Uterus (tissue), 4 donors: Measurements from ENCODE around the gene DGKD. TPM values are rescaled to one million over a fixed set of nuclear protein-coding genes. Genes with fewer than 3 reads are reported as not detected.

Source experiments
- DNase-seq, 2 donors: peaks; one replicate each; pipeline ENCODE4 v3.0.0-alpha.2; 2019 to 2020
- H3K27ac ChIP-seq, 2 donors: fragments of 200-600 bp; sonication (generic); 1 replicate in 1 of 2; 2 replicates in 1 of 2; pipeline ENCODE4 v1.5.1; 2016 to 2018
- H3K27me3 ChIP-seq, 2 donors: fragments of 200-600 bp; sonication (generic); one replicate each; pipeline ENCODE4 v1.5.1; 2018 to 2019; ENCODE audit warnings: control low read depth in 1 of 2
- H3K36me3 ChIP-seq, 2 donors: fragments of 200-600 bp; sonication (generic); one replicate each; pipeline ENCODE4 v1.5.1; 2019; ENCODE audit warnings: control low read depth in 1 of 2
- H3K4me1 ChIP-seq, 2 donors: fragments of 200-600 bp; sonication (generic); one replicate each; pipeline ENCODE4 v1.5.1; 2018 to 2019; ENCODE audit warnings: control low read depth in 1 of 2
- H3K4me3 ChIP-seq, 2 donors: fragments of 200-600 bp; sonication (generic); 1 replicate in 1 of 2; 2 replicates in 1 of 2; pipeline ENCODE4 v1.5.1; 2018 to 2019; ENCODE audit warnings: mild to moderate bottlenecking in 1 of 2
- H3K9me3 ChIP-seq, 2 donors: fragments of 200-600 bp; sonication (generic); one replicate each; pipeline ENCODE4 v1.5.1; 2019; ENCODE audit warnings: control low read depth in 1 of 2
- POLR2A ChIP-seq, 2 donors: fragments of 450-650 bp; IDR thresholded peaks; one replicate each; pipeline ENCODE4 v1.6.1; 2016; ENCODE audit warnings: antibody characterized with exemption in 2 of 2, mild to moderate bottlenecking in 1 of 2, moderate library complexity in 1 of 2
- intact Hi-C: fragments of 100-400 bp; cut with DNase I; formaldehyde crosslinking; loops from one replicate; pipeline ENCODE4 v1.15.1; 2023; ENCODE audit warnings: low total_unique reads
- total RNA-seq, 4 donors: library from RNA; depleted of rRNA in 3 of 4; stranded (reverse); fragments of >200 nt in 3 of 4; gene quantifications; one replicate each; pipeline versions ENCODE4 v1.1.0 to v1.2.4, GENCODE V29; 2014 to 2023
- TF ChIP-seq, protein P1 (sequence below), 4 experiments: fragments of 200-600 bp in 2 of 4; fragments of 450-650 bp in 2 of 4; sonication (generic) in 2 of 4; IDR thresholded peaks; one replicate each; pipeline ENCODE4 v1.5.1; 2016 to 2019; ENCODE audit warnings: antibody characterized with exemption in 4 of 4, mild to moderate bottlenecking in 2 of 4, moderate library complexity in 1 of 4
- donor health status: DM: yes; HTN: yes; CAD: no.

The DGKD gene
- total RNA-seq, 4 donors from 2014 or later = 5.0 to 46.1 (median 28.0) TPM

DNA sequence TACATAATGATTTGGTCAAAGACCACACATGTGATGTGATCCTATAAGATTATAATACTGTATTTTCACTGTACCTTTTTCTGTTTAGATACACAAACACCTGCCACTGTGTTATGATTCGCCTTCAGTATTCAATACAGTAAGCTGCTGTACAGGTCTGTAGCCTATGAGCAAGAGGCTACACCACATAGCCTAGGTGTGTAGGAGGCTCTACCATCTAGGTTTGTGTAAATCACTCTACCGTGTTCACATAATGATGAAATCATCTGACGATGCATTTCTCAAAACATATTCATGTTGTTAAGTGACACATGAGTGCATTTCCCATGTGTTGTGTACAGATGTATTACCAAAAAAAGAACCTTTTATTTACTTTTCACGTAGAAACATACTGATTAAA, 137.8 kb downstream of the DGKD start:
- H3K4me3 ChIP-seq = no peak overlapping the region
- no peaks in the 10 kb centered on the region for H3K36me3 ChIP-seq
- H3K4me1 ChIP-seq = no peaks in the 10 kb centered on the region
- intact Hi-C loops = no loop called here
- H3K27me3 ChIP-seq = no peaks in the 10 kb centered on the region
- no peak for DNase-seq
- H3K9me3 ChIP-seq = no peaks in the 10 kb centered on the region
- H3K27ac ChIP-seq = no peak overlapping the region
- no peak for TF ChIP-seq POLR2A (IDR thresholded peaks at IDR 0.05)
- TF ChIP-seq, protein P1, sequence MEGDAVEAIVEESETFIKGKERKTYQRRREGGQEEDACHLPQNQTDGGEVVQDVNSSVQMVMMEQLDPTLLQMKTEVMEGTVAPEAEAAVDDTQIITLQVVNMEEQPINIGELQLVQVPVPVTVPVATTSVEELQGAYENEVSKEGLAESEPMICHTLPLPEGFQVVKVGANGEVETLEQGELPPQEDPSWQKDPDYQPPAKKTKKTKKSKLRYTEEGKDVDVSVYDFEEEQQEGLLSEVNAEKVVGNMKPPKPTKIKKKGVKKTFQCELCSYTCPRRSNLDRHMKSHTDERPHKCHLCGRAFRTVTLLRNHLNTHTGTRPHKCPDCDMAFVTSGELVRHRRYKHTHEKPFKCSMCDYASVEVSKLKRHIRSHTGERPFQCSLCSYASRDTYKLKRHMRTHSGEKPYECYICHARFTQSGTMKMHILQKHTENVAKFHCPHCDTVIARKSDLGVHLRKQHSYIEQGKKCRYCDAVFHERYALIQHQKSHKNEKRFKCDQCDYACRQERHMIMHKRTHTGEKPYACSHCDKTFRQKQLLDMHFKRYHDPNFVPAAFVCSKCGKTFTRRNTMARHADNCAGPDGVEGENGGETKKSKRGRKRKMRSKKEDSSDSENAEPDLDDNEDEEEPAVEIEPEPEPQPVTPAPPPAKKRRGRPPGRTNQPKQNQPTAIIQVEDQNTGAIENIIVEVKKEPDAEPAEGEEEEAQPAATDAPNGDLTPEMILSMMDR (IDR thresholded peaks at IDR 0.05) = no peak

DNA sequence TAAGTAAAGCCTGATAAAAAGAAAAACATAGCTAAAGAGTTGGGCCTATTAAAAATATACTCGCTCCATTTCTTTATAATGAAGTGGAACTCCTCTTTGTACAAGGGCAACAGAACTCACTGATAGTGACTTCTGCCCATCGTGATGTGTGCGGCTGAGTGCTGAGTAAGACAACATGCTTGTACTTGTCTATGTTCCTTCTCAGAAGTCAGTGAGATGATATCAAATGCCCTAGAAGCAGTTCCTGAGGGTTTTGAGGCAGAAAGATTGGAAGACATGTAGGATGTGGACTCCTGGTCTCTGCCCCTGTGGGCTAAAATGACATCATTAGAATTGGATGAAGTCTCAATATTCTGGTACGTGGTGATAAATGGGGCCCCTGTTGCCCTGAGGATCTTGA, 138.5 kb downstream of the DGKD start:
- no peak for DNase-seq
- Histone ChIP-seq H3K27me3 (no peaks in the 10 kb centered on the region), H3K4me3 (no peak overlapping the region), H3K36me3 (no peaks in the 10 kb centered on the region), H3K4me1 (no peaks in the 10 kb centered on the region), H3K27ac (no peak overlapping the region), H3K9me3 (no peaks in the 10 kb centered on the region)
- intact Hi-C loops = no loop called here
- TF ChIP-seq, protein P1 (IDR thresholded peaks at IDR 0.05) = no peak
- no peak for TF ChIP-seq POLR2A (IDR thresholded peaks at IDR 0.05)

DNA sequence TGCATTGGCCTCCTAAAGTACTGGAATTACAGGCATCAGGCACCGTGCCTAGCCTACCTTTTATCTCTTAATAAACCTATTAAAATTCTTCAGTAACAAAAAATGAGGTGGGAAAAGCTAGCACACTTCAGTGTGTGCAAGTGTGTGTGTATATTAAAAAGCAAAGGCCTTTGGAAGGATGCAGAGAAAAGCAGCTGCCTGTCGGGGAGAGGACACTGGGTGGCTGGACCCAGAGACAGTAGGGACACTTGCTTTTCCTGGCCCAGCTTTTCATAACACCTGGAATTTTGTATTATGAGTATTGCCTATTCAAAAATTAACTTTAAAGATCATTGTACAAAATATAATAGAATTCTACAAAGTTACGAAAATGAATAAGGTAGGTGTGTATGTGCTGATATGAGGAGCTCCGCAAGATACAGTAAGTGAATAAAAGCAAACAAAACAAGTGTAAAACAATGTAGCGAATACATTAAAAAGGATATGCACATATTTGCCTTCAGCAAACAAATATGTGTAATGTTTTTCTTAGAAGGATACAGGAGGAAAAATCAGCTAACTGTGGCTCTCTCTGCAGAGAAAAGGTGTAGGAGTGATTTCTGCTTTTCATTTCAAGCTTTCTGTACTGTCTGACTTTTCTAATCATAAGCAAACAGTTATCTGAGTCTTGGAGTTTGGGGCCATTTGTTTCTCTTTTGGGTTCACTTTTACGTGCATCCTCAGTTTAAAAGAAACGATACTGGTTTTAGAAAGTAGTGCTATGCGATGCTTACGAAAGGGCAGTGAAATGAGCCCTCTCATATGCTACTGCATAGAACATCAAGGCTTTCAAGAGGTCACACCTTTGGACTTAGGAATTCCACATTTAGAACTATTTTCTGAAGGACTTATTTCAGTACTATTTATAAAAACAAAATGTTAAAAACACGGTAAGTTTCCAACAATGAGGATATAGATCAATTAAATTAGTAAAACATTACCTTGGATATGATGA, 141.5 kb downstream of the DGKD start:
- TF ChIP-seq POLR2A (IDR thresholded peaks at IDR 0.05) = no peak
- TF ChIP-seq, protein P1 (IDR thresholded peaks at IDR 0.05) = no peak
- H3K27ac ChIP-seq = no peak overlapping the region
- no peaks in the 10 kb centered on the region for H3K4me1 ChIP-seq
- intact Hi-C loops = no loop called here
- no peak overlapping the region for H3K4me3 ChIP-seq
- H3K36me3 ChIP-seq = no peaks in the 10 kb centered on the region
- H3K9me3 ChIP-seq = no peaks in the 10 kb centered on the region
- DNase-seq = no peak
- no peaks in the 10 kb centered on the region for H3K27me3 ChIP-seq

DNA sequence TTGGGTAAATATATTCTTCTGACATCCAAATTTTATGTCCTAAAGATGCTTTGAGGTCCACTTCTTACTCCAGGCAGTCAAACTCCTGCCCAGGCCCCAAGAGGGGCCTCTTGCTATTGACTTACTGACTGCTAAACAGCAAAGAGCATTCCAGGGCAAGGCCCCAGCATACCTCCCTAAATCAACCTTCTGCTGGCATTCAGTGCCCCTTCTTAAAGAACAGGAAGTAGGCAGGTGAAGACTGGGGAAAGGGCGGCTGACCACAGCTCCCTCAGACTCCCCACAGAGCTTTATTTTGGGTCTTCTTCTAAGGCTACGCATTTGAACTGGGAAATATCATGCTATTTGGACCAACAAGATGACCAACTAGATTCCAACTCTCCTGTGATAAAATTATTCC, 143.4 kb downstream of the DGKD start:
- Histone ChIP-seq H3K4me1 (no peaks in the 10 kb centered on the region), H3K27ac (no peak overlapping the region), H3K9me3 (peaks cover 0 to 3% of the 10 kb centered on the region in 2 donors), H3K4me3 (no peak overlapping the region), H3K27me3 (no peaks in the 10 kb centered on the region), H3K36me3 (no peaks in the 10 kb centered on the region)
- intact Hi-C loops = no loop called here
- TF ChIP-seq, protein P1 (IDR thresholded peaks at IDR 0.05) = no peak
- TF ChIP-seq POLR2A (IDR thresholded peaks at IDR 0.05) = no peak
- DNase-seq = no peak

DNA sequence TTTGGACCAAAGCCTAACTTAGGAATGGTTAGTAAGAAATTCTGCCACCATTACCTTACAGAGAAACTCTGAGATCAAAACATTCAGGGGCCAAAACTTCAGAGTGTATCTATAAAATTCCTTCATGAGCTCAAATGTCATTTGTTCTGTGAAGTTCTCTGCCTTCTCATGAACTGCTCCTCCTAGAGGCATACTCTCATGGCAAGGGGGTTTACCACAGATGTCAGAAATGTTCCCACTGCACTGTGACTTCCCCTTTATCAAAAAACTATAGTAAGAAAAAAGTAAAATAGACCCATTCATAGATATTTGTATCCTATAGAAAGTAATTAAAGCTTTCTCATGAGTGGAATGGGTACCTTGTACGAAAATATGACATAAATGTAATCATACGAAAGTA, 143.8 kb downstream of the DGKD start:
- Histone ChIP-seq H3K9me3 (peaks cover 0 to 6% of the 10 kb centered on the region in 2 donors), H3K4me3 (no peak overlapping the region), H3K36me3 (no peaks in the 10 kb centered on the region), H3K4me1 (no peaks in the 10 kb centered on the region), H3K27me3 (no peaks in the 10 kb centered on the region), H3K27ac (no peak overlapping the region)
- no peak for DNase-seq
- intact Hi-C loops = no loop called here
- TF ChIP-seq, protein P1 (IDR thresholded peaks at IDR 0.05) = no peak
- TF ChIP-seq POLR2A (IDR thresholded peaks at IDR 0.05) = no peak
